GM23338 (cell line): Measurements from ENCODE around the gene CUTC. TPM values are rescaled to one million over a fixed set of nuclear protein-coding genes. Genes with fewer than 3 reads are reported as not detected.

Source experiments
- ATAC-seq: fragments of 200-7000 bp; cut with Tn5 transposase; 3 replicates; pipeline ENCODE4 v1.9.1; 2020
- DNase-seq: peaks from one replicate; pipeline ENCODE4 v3.0.0-alpha.2; 2015; ENCODE audit warnings: low spot score
- H2AFZ ChIP-seq: fragments of 200-600 bp; sonication (generic); 2 replicates; pipeline ENCODE4 v1.8.0; 2016; ENCODE audit warnings: antibody characterized with exemption, mild to moderate bottlenecking, moderate library complexity
- H3F3A ChIP-seq: fragments of 200-600 bp; sonication (generic); replicated peaks from 2 replicates; pipeline ENCODE4 v1.8.0; 2017; ENCODE audit warnings: antibody characterized with exemption, mixed run types, low read depth
- H3K27ac ChIP-seq: fragments of 200-600 bp; sonication (generic); 2 replicates; pipeline ENCODE4 v1.6.1; 2016; ENCODE audit warnings: low read depth
- H3K27me3 ChIP-seq: fragments of 200-600 bp; sonication (generic); 2 replicates; pipeline ENCODE4 v1.8.0; 2016; ENCODE audit warnings: mild to moderate bottlenecking, mixed run types, moderate library complexity; ENCODE audit not compliant: insufficient read depth
- H3K36me3 ChIP-seq: fragments of 200-600 bp; sonication (generic); 2 replicates; pipeline ENCODE4 v1.8.0; 2016; ENCODE audit warnings: mild to moderate bottlenecking; ENCODE audit not compliant: insufficient read depth
- H3K4me1 ChIP-seq: fragments of 200-600 bp; sonication (generic); 2 replicates; pipeline ENCODE4 v1.8.0; 2016; ENCODE audit warnings: mild to moderate bottlenecking, moderate library complexity; ENCODE audit not compliant: insufficient read depth
- H3K4me2 ChIP-seq: fragments of 200-600 bp; sonication (generic); 2 replicates; pipeline ENCODE4 v1.7.1; 2017; ENCODE audit warnings: mixed run types
- H3K4me3 ChIP-seq: fragments of 200-600 bp; sonication (generic); 2 replicates; pipeline ENCODE4 v1.6.1; 2016; ENCODE audit warnings: mixed run types
- H3K79me2 ChIP-seq: fragments of 200-600 bp; sonication (generic); replicated peaks from 2 replicates; pipeline ENCODE4 v1.8.0; 2017; ENCODE audit warnings: mild to moderate bottlenecking; ENCODE audit not compliant: insufficient read depth
- H3K9me2 ChIP-seq: fragments of 200-600 bp; sonication (generic); 2 replicates; pipeline ENCODE4 v1.8.0; 2017; ENCODE audit not compliant: insufficient read depth
- H4K20me1 ChIP-seq: fragments of 200-600 bp; sonication (generic); replicated peaks from 2 replicates; pipeline ENCODE4 v1.8.0; 2017; ENCODE audit warnings: mild to moderate bottlenecking; ENCODE audit not compliant: insufficient read depth
- H3K27ac Mint-ChIP-seq: 2 replicates; pipeline ENCODE4 v1.8.0; 2020; ENCODE audit warnings: inconsistent platforms, mild to moderate bottlenecking, moderate library complexity, mixed read lengths
- H3K27me3 Mint-ChIP-seq: 3 replicates; pipeline ENCODE4 v1.8.0; 2022; ENCODE audit warnings: low read depth, mild to moderate bottlenecking, moderate library complexity, mixed read lengths, inconsistent platforms; ENCODE audit not compliant: insufficient read depth, poor library complexity
- H3K36me3 Mint-ChIP-seq: 3 replicates; pipeline ENCODE4 v1.8.0; 2021; ENCODE audit warnings: low read depth, mild to moderate bottlenecking, inconsistent platforms, moderate library complexity, mixed read lengths
- H3K4me1 Mint-ChIP-seq: 3 replicates; pipeline ENCODE4 v1.8.0; 2020; ENCODE audit warnings: mild to moderate bottlenecking, inconsistent platforms, mixed read lengths
- H3K4me3 Mint-ChIP-seq: 3 replicates; pipeline ENCODE4 v1.8.0; 2021; ENCODE audit warnings: moderate library complexity, mild to moderate bottlenecking, inconsistent platforms, mixed read lengths
- H3K9me3 Mint-ChIP-seq: 3 replicates; pipeline ENCODE4 v1.8.0; 2020; ENCODE audit warnings: moderate library complexity, mild to moderate bottlenecking, inconsistent platforms, mixed read lengths
- CREB1 ChIP-seq: fragments of 250-450 bp; sonication (Bioruptor Pico); IDR thresholded peaks from 2 replicates; pipeline ENCODE4 v1.5.0; 2020; ENCODE audit warnings: low read depth, mild to moderate bottlenecking, moderate library complexity
- JUNB ChIP-seq: IDR thresholded peaks from one replicate; pipeline ENCODE4 v1.6.1; 2016; ENCODE audit warnings: antibody characterized with exemption; ENCODE audit not compliant: unreplicated experiment
- NANOG ChIP-seq: IDR thresholded peaks from 2 replicates; pipeline ENCODE4 v1.6.1; 2016; ENCODE audit warnings: antibody characterized with exemption, borderline replicate concordance
- STAT1 ChIP-seq: IDR thresholded peaks from one replicate; pipeline ENCODE4 v1.6.1; 2016; ENCODE audit warnings: antibody characterized with exemption; ENCODE audit not compliant: unreplicated experiment
- ZNF114 ChIP-seq: fragments of 250-450 bp; sonication (Bioruptor Pico); IDR thresholded peaks from 2 replicates; pipeline ENCODE4 v1.5.0; 2020; ENCODE audit warnings: mild to moderate bottlenecking, moderate library complexity
- polyA plus RNA-seq: library from polyadenylated mRNA; unstranded; fragments of >200 nt; fragmentation: Nextera tagmentation; extraction: Ambion mirVana; gene quantifications from 2 replicates; pipeline ENCODE4 v1.2.1, GENCODE V29; 2016
- total RNA-seq: library from RNA; depleted of rRNA; stranded (reverse); fragments of >200 nt; shearing (Covaris generic); gene quantifications from 2 replicates; pipeline ENCODE4 v1.2.3, GENCODE V29; 2014
- TF ChIP-seq, protein P1 (sequence below): fragments of 250-450 bp; sonication (Bioruptor Pico); IDR thresholded peaks from 2 replicates; pipeline ENCODE4 v1.5.0; 2020; ENCODE audit warnings: mild to moderate bottlenecking, moderate library complexity
- TF ChIP-seq, protein P2 (sequence below), 2 experiments: fragments of 200-600 bp in 1 of 2; sonication (generic) in 1 of 2; conservative IDR thresholded peaks; 2 replicates each; pipeline versions ENCODE4 v1.5.1 to v1.6.1; 2016 to 2017; ENCODE audit warnings: antibody characterized with exemption in 2 of 2, low read depth in 2 of 2, mild to moderate bottlenecking in 2 of 2, moderate library complexity in 1 of 2

The CUTC gene
- total and polyA plus RNA-seq, 2 experiments from 2014 or later = 20.2 to 30.4 TPM

DNA sequence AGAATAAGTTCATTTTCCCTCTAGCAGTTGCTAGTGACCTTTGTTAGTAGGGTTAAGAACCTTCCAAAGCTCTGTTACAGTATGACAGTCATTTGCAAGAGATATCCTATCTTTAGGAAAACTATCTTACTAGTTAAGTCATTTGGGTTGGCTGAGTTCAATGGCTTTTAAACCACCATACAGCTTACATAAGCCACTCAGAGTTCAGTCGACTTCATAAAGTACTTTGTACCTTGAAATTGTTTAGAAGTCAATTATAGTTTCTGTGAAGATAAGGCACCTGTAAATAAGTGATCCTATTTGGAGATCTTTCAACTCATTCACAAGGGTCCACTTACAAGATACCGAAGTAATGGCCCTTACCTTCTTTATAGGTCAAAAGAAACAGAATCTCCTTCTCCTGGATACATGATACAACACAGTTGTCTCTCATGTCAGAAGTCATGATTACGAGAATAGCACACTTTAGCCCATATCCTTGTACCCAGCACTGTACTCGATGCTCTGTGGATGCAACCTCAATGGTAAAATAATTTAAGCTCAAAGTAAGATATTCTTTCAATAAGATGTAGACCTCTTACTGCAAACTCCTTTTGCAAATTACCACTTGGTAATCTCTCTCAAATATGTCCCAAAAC is 38.5 kb downstream of the CUTC start (continued):
- TF ChIP-seq, protein P1, sequence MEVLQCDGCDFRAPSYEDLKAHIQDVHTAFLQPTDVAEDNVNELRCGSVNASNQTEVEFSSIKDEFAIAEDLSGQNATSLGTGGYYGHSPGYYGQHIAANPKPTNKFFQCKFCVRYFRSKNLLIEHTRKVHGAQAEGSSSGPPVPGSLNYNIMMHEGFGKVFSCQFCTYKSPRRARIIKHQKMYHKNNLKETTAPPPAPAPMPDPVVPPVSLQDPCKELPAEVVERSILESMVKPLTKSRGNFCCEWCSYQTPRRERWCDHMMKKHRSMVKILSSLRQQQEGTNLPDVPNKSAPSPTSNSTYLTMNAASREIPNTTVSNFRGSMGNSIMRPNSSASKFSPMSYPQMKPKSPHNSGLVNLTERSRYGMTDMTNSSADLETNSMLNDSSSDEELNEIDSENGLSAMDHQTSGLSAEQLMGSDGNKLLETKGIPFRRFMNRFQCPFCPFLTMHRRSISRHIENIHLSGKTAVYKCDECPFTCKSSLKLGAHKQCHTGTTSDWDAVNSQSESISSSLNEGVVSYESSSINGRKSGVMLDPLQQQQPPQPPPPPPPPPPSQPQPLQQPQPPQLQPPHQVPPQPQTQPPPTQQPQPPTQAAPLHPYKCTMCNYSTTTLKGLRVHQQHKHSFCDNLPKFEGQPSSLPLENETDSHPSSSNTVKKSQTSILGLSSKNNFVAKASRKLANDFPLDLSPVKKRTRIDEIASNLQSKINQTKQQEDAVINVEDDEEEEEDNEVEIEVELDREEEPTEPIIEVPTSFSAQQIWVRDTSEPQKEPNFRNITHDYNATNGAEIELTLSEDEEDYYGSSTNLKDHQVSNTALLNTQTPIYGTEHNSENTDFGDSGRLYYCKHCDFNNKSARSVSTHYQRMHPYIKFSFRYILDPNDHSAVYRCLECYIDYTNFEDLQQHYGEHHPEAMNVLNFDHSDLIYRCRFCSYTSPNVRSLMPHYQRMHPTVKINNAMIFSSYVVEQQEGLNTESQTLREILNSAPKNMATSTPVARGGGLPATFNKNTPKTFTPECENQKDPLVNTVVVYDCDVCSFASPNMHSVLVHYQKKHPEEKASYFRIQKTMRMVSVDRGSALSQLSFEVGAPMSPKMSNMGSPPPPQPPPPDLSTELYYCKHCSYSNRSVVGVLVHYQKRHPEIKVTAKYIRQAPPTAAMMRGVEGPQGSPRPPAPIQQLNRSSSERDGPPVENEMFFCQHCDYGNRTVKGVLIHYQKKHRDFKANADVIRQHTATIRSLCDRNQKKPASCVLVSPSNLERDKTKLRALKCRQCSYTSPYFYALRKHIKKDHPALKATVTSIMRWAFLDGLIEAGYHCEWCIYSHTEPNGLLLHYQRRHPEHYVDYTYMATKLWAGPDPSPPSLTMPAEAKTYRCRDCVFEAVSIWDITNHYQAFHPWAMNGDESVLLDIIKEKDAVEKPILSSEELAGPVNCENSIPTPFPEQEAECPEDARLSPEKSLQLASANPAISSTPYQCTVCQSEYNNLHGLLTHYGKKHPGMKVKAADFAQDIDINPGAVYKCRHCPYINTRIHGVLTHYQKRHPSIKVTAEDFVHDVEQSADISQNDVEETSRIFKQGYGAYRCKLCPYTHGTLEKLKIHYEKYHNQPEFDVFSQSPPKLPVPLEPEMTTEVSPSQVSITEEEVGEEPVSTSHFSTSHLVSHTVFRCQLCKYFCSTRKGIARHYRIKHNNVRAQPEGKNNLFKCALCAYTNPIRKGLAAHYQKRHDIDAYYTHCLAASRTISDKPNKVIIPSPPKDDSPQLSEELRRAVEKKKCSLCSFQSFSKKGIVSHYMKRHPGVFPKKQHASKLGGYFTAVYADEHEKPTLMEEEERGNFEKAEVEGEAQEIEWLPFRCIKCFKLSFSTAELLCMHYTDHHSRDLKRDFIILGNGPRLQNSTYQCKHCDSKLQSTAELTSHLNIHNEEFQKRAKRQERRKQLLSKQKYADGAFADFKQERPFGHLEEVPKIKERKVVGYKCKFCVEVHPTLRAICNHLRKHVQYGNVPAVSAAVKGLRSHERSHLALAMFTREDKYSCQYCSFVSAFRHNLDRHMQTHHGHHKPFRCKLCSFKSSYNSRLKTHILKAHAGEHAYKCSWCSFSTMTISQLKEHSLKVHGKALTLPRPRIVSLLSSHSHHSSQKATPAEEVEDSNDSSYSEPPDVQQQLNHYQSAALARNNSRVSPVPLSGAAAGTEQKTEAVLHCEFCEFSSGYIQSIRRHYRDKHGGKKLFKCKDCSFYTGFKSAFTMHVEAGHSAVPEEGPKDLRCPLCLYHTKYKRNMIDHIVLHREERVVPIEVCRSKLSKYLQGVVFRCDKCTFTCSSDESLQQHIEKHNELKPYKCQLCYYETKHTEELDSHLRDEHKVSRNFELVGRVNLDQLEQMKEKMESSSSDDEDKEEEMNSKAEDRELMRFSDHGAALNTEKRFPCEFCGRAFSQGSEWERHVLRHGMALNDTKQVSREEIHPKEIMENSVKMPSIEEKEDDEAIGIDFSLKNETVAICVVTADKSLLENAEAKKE (CRISPR knock-in tag) = no peak
- TF ChIP-seq STAT1 (no peak), NANOG (no peak)
- TF ChIP-seq, protein P2, sequence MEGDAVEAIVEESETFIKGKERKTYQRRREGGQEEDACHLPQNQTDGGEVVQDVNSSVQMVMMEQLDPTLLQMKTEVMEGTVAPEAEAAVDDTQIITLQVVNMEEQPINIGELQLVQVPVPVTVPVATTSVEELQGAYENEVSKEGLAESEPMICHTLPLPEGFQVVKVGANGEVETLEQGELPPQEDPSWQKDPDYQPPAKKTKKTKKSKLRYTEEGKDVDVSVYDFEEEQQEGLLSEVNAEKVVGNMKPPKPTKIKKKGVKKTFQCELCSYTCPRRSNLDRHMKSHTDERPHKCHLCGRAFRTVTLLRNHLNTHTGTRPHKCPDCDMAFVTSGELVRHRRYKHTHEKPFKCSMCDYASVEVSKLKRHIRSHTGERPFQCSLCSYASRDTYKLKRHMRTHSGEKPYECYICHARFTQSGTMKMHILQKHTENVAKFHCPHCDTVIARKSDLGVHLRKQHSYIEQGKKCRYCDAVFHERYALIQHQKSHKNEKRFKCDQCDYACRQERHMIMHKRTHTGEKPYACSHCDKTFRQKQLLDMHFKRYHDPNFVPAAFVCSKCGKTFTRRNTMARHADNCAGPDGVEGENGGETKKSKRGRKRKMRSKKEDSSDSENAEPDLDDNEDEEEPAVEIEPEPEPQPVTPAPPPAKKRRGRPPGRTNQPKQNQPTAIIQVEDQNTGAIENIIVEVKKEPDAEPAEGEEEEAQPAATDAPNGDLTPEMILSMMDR (conservative IDR thresholded peaks at IDR 0.05; ENCODE audit: low read depth in 2 of 2) = no peak

DNA sequence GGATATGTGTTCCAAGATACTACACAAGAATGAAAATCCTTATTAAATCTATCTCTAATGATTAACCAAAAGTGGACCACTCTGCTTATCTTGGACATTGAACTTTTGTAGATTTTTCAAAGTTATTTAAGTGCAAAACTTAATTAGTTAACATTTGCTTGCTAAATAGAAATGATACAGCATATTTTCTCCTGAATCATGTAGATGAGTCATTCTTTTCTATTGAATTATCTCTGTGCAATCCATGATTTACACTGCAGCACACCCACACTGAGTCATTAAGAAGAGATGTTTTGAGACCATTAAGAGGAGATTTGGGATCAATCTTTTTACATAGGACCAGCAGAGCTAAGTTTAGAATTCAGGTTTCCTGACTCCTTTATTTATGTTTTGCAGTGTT is 43.8 kb downstream of the CUTC start:
- Histone ChIP-seq H3K4me2 (no peak overlapping the region), H3K4me3 (no peak overlapping the region), H4K20me1 (no peaks in the 10 kb centered on the region), H3F3A (no peaks in the 10 kb centered on the region), H3K27me3 (no peaks in the 10 kb centered on the region), H2AFZ (no peak overlapping the region), H3K79me2 (no peaks in the 10 kb centered on the region), H3K9me2 (no peaks in the 10 kb centered on the region), H3K27ac (no peak overlapping the region), H3K36me3 (no peaks in the 10 kb centered on the region), H3K4me1 (peaks cover 3% of the 10 kb centered on the region; the same call in 1 of the 2 replicates)
- Mint-ChIP-seq H3K36me3 (no peaks in the 10 kb centered on the region; the same call in 2 of the 3 replicates), H3K4me3 (no peak overlapping the region), H3K4me1 (peaks cover 13% of the 10 kb centered on the region), H3K9me3 (no peaks in the 10 kb centered on the region), H3K27me3 (no peaks in the 10 kb centered on the region), H3K27ac (no peak overlapping the region)
- ATAC-seq (no peak), DNase-seq (no peak)
- no peak for TF ChIP-seq ZNF114 (CRISPR knock-in tag)
- TF ChIP-seq, protein P1 (CRISPR knock-in tag) = no peak
- no peak for TF ChIP-seq CREB1
- TF ChIP-seq JUNB = no peak
